OCI-LY3 (cell line): ENCODE data around the gene GPR87.

Experiments
- CTCF ChIP-seq: fragments of 200-600, 300-600 bp; sonication (generic); IDR thresholded peaks from 2 replicates; pipeline ENCODE4 v1.5.1; 2014; ENCODE audit warnings: antibody characterized with exemption, low read length, low read depth
- EZH2phosphoT487 ChIP-seq: fragments of 200-600 bp; shearing (Covaris generic); IDR thresholded peaks from 2 replicates; pipeline ENCODE4 v1.6.1; 2018; ENCODE audit warnings: antibody characterized with exemption, mixed run types, low read depth

- no peak for TF ChIP-seq CTCF
- TF ChIP-seq EZH2phosphoT487: no peak
These were observed 12.7 kb upstream of the GPR87 start, which contains the start of gene P2RY13 for GRCh38 chr3:151329363-151329762.
